Activated CD4-positive, alpha-beta T cell treated with anti-CD3 and anti-CD28 coated beads, Interleukin-2, Interleukin-6, amounts not matched to agents 100 ng/mL and 50 ng/mL, durations not matched to agents 16 hours and 8 hours (primary cell): ENCODE results near the gene GAB1.

Experiments used
- DNase-seq: peaks from one replicate; pipeline ENCODE4 v3.0.0-alpha.2; 2020

The GAB1 gene

GRCh38 chr4:143391261-143391660 is 54.6 kb downstream of the GAB1 start:
- no peak for DNase-seq

DNA sequence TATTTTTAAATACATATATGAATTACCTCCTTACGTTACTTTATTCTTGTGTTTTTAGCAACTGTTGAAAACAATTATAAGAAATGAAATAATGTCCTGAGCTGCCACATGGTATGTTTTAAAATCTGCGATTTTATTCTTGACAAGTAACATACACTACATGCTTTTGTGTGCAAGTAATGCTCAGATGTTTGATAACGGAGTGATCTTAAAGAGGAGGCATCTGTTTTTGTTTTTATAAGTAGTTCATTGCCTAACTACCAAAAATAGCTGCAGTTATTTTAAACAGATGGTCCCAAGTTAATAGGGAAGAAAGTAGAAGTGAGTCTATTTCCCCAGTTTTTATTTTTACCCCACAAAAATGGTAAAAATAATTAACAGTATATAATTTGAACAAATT is 55.2 kb downstream of the GAB1 start:
- no peak for DNase-seq

- no peak for DNase-seq
Measured at GRCh38 chr4:143393195-143393594, 56.5 kb downstream of the GAB1 start.

- no peak for DNase-seq
Measured at GRCh38 chr4:143394739-143395453, 58.2 kb downstream of the GAB1 start.

DNA sequence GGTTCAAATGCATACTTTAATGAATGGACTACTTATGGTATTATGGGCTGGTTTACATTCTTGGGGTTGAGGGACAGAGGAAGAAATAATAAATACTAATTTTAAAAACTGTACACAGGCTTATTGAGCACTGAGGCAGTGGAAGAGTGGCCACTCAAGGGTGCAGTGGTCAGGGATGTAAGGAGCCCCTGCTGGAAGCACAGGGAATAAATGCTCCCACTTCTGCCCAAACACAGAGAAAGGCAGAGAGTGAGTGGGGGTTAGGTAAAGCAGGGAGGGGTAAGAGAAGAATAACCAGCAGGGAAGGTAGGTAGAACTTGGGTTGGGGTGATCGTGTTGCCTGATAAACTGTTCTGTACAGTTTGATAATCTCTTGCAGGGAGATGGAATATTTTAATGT is 60.0 kb downstream of the GAB1 start:
- DNase-seq = no peak

- no peak for DNase-seq
Measured at GRCh38 chr4:143397335-143397734, 60.7 kb downstream of the GAB1 start.

GRCh38 chr4:143397887-143398286 is 61.2 kb downstream of the GAB1 start:
- DNase-seq = no peak

GRCh38 chr4:143399113-143399949 is 62.7 kb downstream of the GAB1 start:
- DNase-seq = peak; percentile 51

- no peak for DNase-seq
Measured at GRCh38 chr4:143400082-143400481, 63.4 kb downstream of the GAB1 start.

DNA sequence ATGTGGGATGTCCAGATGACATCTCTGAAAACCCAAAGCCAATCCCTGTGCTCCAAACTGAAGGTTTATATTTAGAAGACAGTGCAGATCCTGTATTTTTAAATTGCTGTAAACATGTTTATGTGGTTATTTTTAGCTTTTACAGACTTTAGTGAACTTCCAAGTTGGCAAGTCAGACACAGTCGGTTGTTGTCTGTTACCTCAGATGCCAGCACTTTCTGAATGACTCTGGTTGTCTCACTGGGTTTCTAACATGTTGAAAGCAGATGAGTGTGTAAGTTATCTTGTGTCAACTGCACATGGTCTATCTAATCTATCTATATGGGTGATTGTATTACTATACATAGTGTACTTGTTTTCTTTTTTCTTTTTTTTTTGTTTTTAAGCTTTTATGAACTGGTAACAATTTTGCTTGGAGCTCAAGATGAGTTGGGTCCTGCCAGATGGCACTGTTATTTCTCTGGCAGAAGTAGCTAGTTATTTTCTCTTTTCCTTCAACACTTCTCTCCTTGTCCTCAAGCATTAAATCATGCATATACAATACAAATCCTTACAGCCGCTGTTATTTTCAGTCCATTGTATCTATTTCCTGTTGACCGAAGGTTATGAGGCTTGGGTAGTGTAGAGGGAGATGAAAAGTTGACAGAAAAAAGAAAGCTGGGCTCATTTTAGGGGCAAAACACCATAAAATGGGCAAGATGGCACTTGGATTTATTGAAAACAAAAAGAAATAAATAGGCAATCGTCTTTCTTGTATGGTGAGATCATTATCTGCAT is 66.3 kb downstream of the GAB1 start:
- DNase-seq = peak; percentile 16

- DNase-seq = no peak
Measured at GRCh38 chr4:143403553-143403820, 66.8 kb downstream of the GAB1 start.

DNA sequence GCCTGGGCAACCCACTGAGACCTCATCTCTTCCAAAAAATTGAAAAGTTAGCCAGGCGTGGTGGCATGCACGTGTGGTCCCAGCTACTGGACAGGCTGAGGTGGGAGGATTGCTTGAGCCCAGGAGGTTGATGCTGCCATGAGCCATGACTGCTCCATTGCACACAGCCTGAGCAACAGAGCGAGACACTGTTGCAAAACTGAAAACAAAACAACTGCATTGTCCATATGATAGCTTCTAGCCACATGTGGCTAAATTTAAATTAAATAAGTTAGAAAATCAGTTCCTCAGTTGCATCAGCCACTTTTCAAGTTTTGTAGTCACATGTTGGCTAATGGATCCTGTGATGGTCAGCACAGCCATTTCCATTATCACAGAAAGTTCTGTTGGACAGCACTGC is 67.9 kb downstream of the GAB1 start:
- DNase-seq = no peak

DNA sequence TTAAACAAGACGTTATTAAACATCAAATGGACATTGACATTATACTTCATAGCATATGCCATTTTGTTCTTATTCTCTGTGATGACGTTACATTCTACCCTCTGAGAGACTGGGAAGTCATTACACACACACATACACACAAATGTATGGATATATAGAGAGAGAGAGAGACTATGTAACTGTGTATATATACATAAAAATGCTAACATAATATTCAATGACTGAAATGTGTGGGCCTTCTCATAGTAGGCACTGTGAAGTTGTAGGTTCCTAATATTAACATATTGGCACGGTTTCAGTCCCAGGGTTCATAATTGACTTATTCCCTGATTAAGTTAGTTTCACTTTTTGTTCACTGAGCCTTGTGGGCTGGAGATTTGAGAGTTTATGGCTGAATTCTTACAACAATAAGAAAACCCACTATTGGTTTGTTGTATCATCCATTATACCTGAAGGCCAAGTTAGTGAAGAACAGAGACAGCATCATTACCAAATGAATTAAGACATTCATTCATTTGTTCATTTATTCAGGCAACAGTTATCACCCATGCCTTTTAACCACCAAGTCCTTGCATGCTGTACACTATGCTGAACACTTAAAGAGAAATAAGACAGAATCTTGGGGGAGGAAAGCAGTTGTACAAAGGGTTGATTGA is 68.5 kb downstream of the GAB1 start:
- DNase-seq = no peak

DNA sequence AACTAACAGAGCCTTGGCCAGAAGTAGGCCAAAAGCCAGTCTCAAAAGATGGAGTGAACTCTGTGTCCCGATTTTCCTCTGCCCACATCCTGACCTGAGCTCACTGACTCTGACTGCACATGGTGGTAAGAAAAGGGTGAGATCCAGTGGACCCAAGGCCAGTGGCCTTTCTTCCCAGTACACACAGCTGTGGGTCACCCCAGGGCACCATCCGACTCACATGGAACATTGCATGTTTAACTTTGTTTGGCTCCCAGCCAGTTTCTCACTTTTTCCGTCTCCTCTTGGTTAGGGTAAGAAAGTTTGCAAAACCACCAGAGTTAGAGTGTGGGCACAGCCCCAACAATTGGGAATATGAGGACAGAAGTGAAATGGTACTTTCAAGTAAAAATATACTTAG is 69.8 kb downstream of the GAB1 start:
- no peak for DNase-seq

DNA sequence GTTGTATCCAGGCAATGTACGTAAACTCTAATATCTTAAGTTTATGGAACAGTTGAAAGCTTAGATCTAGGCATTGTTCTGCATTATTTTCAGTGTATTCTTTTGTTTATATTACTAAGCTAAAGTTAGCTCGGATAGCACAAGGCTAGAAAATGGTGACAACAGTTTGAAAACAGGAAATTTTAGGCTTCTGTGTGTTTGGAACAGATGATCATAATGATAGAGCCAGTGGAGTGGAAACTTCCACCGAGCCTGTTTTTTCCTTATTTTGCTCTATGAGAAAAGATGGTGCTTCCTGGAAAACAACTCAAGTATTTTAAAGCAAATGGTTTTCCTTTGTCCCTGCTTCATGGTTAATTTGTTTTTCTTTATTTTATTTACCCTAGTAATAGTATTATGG is 70.8 kb downstream of the GAB1 start:
- no peak for DNase-seq

DNA sequence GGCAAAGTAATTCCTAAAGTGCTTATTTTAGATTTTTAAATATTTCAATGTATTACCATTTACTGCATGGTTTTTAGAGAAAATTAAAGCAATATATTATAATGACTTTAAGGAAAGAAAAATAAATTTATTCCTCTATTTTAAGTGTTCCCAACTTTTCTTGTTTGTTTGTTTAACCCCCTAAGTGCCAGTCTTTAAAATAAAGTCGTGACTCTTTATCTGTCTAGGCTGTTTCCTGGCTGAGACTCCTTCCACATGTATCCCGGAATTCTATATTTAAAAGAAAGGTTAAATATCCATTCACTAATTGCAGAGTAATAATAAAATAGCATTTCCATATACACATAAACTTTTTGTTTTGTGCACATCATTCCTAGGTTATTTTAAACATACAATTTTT is 71.2 kb downstream of the GAB1 start:
- DNase-seq = no peak

DNA sequence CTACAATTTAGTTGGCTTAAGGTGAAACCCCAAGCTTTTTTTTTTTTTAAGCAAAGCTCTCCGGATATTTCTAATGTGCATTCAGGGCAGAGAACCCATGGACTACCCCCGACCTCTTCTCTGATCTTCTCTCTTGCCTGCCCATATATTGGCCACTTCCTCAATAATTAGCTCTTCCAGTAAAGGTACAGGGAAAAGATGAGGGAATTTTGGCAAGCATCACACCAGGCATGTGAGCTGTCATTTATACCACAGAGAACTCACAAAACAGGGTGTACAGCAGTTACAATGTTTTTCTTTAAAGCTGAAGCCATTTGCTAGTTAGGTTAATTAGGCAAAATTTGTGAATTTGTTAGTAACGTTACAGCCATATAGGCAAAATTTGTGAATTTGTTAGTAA is 73.3 kb downstream of the GAB1 start:
- DNase-seq = no peak

- DNase-seq = no peak
Measured at GRCh38 chr4:143411527-143412419, 75.1 kb downstream of the GAB1 start.

GRCh38 chr4:143412420-143412758 is 75.7 kb downstream of the GAB1 start:
- DNase-seq = no peak

- no peak for DNase-seq
Measured at GRCh38 chr4:143417679-143418403, 81.2 kb downstream of the GAB1 start.

DNA sequence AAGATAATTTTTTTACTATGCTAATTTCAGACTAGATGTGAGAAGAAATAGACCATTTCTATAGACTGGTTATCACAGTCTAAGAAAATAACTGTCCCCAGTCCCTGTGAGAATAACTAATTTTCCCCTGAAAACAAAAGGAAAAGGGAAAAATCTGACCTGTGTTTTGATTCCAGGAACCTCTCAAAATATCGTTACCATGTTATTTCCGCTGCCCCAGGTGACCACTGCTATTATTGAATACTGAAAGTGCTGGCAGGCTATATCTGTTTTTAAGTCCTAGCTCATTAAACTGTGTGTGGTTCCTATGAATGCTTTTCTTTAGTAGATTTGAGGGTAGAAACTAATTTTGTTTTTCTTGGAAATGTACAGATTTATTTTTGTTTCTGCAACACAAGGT is 83.6 kb downstream of the GAB1 start:
- DNase-seq = no peak

DNA sequence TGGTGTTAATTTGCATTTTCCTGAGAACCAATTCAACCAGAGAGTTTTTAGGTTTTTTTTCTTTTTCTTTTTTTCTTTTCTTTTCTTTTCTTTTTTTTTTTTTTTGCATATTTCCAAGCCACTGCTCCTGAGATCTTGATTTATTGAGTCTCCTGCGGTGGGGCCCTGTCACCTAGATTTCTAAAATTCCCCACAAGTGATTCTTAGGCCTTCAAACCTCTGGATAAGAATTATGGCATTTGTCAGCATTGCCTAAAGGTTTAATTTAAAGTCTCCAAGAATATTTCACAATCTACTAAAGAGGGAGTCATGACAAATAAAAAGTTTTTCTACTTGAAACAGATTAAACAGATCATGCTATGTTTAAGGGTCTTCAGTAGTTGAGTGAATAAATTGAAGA is 84.9 kb downstream of the GAB1 start:
- no peak for DNase-seq
